Activated CD8-positive, alpha-beta memory T cell treated with anti-CD3 and anti-CD28 coated beads for 4 hours (primary cell): ENCODE data around the gene BANK1.

Experiments
- DNase-seq, 2 donors: peaks; one replicate each; pipeline ENCODE4 v3.0.0-alpha.2; 2020; ENCODE audit warnings: low read depth in 2 of 2

The BANK1 gene

DNA sequence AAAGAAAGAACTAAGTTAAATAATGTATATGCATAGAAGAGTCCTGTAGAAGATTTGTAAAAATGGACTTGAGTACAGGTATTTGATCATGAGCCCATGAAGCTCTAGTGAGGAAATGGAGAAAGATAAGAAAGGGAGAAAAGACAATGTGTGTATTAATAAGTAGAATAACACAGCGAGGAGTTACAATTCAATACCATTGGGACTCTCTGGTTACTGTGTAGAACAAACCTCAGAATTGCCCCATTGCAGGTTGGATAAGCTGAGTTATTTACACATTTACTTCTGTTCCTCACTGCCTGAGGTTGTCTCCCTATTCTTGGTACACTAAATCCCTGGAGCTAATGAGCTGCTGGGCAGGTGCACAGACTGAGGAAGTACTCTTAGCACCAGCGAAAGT is 33.3 kb downstream of the BANK1 start:
- DNase-seq, result no peak

DNA sequence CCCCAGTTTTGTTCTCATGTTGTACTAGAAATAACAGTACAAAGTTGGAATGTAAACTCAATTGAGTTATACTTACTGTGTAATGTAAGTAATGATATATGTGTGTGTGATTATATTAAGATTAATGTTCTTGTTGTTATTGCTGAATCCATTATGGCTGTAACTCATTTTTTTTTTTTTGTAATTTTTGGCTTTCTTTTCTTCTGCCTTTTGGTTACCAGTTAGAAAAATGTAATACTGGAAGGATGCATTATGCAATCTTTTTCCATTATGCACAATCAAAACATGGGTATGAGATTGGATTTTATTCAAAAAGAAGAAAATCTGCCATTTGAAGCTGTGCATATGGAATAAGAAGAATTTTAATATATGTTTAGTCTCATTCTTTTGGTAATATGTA is 34.0 kb downstream of the BANK1 start:
- no peak for DNase-seq

DNA sequence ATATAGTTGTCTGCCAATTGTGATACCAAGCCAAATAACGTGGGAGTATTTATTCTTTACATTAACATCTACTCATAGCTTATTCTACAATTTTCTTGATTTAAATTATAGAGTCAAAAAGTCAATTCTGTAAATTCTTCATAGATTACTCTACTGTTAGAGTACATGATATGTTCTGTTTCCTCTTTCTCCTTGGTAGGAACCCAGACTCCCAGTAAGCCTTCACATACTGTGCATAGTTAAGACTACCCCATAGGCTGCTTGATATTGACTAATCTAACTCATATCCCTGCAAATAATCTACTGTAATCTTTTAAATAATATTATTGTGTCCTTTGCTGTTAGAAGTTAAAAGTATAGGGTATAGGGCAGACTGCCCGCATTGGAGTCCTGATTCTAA is 35.4 kb downstream of the BANK1 start:
- DNase-seq, result no peak

DNA sequence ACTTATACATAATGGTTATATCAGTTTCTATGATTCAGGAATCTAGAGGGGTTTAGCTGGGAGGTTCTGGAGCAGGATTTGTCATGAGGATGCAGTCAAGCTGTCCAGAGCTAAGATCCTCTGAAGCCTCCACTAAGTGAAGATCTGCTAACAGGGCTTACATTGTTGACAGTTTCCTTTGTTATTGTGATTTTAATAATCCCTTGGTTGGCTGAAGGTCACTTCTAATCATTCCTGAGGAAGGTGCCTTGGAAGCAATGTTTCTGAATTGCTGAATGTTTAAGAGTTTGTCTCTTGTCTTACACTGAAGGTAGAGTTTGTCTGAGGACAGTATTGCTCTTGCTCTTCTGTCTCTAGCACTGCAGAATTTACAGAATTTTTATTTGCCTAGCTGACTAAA is 41.3 kb downstream of the BANK1 start:
- no peak for DNase-seq

DNA sequence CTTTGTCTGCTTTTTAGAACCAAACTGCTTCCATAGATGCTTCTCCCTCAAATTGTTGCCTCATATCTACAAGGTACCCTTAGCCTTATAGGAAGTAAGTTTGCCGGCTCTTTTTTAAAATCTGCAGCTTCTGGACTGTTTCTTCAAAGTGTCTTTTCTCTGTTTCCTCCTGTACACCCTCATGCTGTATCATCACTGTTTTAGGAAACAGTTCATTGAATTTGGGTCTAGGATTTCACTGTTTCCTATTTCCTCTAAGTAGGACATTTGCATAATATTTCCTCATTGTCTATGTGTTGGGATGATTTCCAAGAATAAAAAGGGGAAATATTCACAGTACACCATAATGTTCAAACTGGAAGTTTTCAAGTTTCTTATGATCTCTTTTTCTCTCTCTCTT is 43.0 kb downstream of the BANK1 start:
- DNase-seq, result no peak

DNA sequence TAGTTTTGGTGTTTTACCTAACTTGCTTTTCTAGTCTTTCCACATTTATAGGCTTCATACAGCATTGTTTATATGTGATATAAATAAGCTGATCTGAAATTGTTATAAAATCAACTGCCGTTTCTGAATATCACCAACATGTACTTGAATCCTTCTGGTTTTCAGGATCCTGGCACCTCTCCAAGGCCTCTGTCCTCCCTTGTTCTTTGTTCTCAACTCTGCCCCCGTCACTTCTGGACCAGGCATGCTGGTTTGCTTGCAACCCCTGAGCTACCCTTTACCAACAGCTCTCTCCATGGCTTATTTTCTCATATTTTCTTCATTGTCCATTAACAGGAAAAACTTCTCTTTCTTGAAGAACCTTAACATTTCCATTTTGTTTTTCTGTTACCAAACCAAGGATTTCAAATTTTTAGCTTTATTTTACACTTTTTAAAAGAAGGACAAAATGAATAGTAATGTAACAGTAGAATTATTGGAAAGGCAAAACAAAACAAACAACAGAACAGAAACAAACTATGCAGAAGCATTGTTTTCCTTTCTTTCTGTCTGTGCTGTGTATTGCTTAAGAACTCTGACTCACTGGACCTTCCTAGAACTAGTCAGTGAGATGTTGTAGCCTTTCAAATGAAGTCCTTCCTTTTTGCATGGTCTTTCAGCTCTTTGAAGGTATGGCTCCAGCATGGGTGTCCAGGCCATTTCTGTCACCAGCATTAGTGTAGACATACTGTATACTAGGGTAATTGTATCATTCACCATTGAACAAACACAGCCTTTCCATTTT is 44.8 kb downstream of the BANK1 start:
- DNase-seq, result no peak

DNA sequence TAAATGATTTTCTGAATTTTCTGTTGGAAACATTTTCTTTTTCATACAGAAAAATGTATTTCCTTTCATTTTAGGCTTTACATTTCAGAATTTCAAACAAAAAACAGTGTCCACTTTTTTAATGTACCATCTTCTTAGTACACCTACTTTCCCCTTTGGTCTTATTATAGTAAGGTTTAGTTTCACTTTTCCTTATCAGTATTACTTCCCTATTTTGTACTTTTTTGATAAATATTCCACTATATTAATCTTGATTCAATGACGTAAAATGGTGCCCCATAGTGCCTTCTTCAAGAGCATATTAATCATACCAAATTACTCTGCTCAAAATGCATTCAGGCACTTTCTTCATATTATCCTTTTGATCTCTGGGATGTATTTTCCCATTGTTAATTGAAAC is 52.5 kb downstream of the BANK1 start:
- no peak for DNase-seq

DNA sequence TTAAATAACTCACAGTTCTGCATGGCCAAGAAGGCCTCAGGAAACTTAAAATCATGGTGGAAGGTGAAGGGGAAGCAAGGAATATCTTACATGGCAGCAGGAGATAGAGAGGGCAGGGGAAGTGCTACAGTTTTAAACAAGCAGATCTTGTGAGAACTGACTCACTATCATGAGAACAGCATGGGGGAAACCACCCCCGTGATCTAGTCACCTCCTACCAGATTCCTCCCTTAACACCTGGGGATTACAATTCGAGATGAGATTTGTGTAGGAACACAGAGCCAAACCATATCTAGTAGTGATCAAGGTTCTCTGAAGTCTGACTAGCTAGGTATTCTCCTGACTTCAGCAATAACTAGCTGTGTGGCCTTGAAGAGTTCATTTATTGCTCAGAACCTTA is 56.0 kb downstream of the BANK1 start:
- DNase-seq, result no peak

DNA sequence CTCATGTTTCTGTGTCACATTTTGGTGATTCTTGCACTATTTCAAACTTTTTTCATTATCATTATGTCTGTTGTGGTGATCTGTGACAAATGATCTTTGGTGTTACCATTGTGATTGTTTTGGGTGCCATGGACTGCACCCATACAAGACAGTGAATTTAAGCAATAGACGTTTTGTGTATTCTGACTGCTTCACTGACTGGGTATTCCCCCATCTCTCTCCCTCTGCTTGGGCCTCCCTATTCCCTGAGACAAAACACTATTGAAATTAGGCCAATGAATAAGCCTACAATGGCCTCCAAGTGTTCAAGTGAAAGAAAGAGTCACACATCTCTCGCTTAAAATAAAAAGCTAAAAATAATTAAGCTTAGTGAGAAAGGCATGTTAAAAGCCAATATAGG is 60.2 kb downstream of the BANK1 start:
- DNase-seq, result no peak

DNA sequence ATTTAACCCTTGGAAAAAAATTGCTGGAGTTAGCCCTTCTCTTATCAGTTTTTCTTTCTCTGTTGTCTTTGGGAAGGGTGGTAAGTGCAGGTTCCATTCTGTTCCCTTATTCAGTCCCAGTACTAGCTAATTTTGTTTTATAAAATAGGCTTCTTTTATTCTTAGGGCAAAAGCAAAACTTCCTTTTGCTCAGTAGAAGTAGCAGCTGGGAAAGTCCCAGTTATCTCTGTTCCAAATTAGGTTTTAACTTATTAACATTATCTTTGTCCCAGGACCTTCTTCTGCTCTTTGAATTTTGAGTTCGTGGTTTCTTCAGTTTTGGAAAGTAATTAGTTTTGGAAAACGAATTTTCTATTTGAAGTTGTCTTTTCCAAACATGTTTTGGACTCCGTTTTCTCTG is 61.1 kb downstream of the BANK1 start:
- DNase-seq, result no peak

DNA sequence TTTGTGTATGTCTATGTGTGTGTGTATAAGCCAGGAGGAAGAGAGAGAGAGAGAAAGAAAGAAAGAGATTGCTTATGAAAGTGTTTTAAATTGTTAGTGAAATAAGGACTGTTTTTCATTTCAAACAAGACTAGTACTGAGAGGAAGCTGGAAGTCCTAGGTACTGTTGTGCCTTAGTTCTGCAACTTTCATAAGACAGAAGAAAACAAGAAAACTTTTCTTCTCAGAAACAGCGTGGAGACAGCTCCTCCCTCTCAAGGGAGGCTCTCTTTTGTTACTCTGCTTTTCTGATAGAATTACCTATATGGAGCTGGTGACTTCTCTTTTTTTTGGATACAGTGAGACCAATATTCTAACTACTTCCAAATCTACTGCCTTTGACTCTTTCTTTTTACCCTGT is 62.5 kb downstream of the BANK1 start:
- DNase-seq, result no peak

DNA sequence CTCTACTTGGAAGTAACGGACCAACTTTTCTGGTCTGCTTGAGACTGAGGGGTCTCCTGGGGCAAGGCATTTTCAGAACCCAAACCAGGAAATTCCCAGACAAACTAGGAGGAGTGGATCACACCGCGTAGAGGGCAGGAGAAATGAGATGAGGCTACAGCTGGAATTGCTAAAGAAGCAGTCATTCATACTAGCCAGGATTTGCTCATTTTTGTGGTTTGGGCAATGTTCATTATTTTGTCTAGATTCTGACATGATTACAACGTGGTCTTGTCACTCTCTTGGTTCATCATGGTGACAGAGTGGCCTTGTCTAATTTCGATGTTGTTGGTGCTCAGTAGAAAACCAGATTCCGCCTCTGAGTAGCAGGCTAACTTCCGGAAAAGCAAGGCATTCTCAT is 63.2 kb downstream of the BANK1 start:
- DNase-seq, result no peak

DNA sequence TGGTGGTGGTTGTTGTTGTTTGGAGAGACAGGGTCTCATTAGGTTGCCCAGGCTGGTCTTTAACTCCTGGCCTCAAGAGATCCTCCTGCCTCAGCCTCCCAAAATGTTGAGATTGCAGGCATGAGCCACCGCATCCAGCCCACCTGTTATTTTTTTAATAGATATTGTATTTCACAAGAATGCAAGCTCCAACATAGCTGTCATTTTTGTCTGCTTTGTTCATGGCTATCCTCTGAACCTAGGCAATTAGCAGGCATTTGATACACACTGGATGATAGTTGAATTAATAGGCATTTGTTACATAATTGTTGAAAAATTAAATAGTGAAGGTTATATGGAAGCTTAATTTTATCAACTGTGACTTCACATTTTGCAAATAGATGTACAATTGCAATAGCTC is 64.7 kb downstream of the BANK1 start:
- DNase-seq, result no peak

DNA sequence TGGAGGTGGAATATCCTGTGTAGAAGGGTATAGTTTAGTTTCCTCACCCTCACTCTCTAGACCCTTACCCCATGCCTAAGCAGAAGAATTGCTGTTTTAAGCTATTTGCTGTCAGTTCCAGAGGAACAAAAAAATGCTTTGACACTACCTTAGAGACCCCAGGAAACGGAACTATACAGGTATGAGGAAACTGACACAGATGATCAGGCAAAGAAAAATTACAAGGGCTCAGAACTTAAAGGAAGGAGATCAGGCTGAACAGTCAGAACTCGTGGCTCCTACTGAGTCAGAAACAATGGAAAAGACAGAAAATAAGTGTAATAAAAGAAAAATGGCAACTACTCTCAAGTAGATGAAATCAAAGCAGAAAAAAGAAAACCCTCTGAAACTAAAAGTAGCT is 65.6 kb downstream of the BANK1 start:
- no peak for DNase-seq

DNA sequence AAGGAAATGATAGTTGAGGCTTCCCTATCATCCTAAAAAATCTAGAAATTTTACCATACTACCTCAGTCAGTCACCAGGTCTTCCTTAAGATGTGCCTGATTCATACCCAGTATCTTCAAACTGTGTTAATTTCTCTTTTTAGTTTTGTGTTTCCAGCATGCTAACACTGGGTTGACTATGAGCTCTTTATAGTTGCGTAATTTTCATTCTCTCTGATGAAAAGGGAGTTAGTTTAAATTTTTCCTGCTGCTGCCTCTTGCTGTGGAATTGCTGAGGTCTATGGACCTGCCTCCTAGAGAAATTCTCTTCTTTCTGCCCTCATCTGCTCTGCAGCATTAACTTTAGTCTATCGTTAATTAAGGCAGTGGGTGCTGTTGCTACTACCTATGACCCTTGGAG is 66.6 kb downstream of the BANK1 start:
- no peak for DNase-seq

DNA sequence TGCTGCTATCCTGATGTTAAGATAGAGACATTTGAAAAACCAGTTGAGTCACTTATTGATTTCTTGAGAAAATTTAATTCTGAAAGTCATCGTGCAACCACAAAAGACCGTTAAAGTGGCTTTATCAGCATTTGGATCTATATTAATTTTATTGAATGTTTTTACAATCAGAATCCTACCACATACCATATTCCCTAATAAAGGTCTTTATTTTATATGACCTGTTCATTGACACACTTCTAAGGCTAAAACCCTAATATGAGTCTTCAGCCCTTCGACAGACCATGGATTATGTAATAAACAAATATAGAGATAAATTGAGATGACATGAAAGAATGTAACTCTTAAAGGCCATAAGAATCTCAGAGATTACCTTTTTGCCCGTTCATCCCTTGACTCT is 68.1 kb downstream of the BANK1 start:
- no peak for DNase-seq

DNA sequence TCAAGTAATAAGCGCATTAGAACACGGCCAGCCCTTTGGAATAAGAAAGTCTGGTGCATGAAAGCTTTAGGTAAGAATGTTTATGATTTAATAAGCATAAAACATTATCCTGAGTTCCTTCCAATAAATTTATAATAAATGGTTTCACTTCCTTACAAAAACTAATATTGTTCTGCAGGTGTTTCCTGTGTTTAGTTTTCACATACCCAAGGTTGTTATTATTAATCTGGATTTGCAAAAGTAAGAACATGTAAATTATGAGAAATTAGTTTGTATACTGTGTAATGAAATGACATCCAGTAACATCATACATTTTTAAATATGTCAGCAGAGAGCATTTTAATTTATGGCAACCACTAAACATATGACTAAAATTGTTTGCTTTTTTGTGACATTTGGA is 72.1 kb downstream of the BANK1 start:
- DNase-seq, result no peak

DNA sequence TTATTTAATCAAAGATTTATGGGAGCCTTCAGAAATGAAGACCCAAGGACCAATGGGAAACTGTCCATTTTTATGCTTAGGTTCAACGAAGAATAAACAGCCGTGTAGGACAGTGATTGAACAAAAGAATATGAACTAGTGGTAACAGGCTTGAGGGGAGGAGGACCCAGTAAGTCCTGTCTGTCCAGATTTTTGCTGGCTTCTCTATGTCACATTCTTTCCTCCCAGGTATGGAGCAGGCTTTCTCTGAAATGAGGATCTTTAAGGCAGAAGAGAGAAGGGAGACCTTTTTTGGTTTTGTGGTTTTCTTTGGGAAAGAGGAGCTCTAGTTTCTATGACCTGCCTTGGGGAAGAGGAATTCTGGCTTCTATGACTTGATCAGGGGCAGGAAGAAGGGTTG is 74.1 kb downstream of the BANK1 start:
- DNase-seq, result no peak

DNA sequence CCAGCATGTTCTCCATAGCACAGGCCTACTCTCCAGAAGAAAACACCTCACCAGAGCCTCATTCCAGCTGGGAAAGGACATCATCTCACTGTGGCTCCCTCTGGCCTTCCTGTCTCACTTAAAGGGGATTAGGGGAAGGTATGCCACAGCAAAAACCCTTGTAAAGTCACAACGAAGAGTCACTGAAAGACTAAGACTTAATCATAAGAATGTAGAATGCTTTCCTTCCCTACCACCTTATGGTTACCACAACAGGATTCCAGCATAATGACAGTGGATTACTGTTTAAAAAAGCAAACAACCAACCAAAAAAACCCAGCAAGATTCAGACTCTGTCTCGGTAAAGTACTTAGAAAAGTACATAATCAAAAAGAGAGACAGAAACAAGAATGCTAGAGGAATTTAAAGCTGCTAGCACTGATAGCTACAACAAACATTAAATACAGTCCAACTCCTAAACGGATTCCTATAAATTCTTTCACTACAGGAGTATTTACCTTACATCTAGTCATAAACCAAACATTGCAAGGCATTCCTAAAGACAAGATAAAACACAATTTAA is 75.1 kb downstream of the BANK1 start:
- no peak for DNase-seq

DNA sequence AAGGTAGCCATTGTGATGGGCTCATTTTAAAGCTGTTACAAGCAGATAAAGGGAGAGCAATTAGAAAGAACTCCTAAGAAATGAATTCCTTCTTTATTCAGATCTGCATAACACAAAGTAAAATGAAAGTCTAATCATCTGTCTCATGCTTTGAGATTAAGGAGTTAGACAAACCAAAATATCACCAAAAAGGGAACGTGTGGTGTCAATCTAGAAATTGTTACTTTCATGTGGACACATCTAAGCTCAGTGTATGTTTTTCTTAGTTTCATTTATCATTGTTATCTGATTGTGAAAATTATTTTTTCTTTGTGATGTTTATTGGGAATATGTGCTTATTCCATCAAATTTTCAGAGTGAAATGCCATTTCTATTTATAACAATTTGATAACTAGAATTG is 80.3 kb downstream of the BANK1 start:
- no peak for DNase-seq

DNA sequence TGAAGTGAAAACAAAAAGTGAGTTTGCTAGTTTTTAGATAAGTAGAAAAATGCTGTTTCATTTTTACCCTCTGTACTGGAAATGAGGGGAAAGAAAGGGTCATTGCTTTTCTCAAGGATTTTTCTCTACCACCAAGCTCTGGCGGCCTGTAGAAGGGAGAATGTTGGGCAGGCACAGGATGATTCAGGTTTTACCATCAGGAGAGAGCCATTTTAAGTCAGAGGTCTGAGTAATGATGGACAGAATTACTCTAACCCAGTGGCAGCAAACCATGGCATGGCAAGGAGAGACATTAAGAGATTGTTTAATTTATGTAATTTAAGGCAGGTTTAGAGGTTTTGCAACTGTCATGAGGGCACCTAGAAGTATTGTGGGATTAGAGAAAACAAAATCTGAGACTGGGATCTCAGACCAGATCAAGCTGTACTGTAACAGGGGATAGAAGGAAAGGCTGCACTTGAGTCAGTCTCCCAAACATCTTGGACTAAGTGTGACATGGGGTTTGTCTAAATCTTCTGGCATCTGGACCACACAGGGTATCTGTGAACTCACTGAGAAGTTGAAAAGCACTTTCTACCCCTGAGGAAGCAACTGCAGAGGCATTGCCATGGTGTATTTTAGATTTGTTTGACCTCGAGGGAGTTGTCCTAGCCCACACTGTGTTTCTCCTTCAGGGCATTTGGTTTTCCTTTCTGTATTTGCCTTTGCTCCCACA is 81.6 kb downstream of the BANK1 start:
- no peak for DNase-seq

DNA sequence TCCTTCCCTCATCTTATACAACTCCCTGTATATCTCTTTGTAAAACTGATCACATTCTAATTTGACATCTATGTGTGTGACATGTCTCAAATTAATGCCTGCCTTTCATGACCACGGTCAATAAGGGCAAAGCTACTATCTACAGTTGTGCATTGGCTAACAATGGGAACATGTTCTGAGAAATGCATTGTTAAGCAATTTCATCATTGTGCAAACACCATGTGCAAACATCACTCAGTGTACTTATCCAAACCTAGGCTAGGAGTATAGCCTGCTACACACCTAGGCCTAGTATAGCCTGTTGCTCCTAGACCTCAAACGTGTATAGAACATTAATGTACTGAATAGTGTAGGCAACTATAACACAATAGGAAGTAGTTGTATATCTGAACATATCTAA is 95.0 kb downstream of the BANK1 start:
- DNase-seq, result no peak

DNA sequence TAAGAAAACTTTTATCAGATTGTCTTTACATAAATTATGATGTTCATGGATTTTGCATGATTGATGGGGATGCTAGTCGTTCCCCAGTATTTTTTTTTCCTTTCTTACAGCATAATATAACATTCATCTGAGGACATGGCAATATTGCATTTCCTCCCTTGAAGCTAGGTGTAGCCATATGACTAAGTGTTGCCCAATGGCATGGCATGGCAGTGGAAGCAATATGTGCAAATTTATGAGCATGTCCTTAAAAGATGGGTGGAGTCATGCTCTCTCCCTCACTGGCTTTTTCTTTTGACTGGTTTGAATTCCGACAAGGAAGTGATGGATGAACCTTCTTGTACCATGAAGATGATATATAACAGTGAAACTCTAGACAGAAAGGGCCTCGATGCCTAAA is 96.3 kb downstream of the BANK1 start:
- no peak for DNase-seq
